AG09319 (cell line): ENCODE measurements around the gene PSMB8.
"Not testable (repeated sequence)": the region's sequence is repeated elsewhere in the genome, so short reads cannot be mapped to it uniquely, and the experiment has no call there.

ENCODE experiments used
- DNase-seq: peaks from one replicate; pipeline ENCODE4 v3.0.0-alpha.2; 2010; ENCODE audit warnings: low read depth; ENCODE audit errors: extremely low read depth
- TF ChIP-seq, protein P1 (sequence below): IDR thresholded peaks from 2 replicates; pipeline ENCODE4 v1.5.1; 2011; ENCODE audit warnings: low read depth, mild to moderate bottlenecking, inconsistent platforms, low read length, moderate library complexity

Gene PSMB8

DNA sequence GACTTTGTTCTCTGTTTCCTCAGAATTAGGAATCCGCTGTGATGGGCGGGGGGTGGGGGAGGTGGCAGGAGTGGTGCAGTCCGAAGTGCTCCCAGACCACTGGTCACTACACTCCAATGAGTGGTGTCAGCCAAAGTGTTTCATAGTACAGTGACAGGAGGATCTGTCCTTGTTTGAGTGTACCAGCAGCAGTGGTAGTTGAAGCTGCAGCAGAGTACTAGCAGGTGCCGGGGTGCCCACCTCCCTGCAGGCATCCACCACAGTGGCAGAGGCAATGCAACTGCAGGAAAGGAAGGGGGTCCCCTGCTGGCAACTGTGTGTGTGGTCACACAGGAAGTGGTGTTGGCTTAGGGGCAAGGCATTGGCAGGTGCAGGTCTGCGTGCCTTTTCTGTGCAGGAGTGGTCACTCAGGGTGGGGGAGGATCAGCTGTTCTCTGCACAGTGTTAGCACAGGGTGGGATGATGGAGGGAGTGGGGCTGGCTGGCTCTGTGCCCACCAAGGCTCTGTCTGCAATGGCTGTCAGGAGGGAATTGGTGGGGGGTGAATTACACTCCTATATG is 36.7 kb downstream of the PSMB8 start:
- TF ChIP-seq, protein P1, sequence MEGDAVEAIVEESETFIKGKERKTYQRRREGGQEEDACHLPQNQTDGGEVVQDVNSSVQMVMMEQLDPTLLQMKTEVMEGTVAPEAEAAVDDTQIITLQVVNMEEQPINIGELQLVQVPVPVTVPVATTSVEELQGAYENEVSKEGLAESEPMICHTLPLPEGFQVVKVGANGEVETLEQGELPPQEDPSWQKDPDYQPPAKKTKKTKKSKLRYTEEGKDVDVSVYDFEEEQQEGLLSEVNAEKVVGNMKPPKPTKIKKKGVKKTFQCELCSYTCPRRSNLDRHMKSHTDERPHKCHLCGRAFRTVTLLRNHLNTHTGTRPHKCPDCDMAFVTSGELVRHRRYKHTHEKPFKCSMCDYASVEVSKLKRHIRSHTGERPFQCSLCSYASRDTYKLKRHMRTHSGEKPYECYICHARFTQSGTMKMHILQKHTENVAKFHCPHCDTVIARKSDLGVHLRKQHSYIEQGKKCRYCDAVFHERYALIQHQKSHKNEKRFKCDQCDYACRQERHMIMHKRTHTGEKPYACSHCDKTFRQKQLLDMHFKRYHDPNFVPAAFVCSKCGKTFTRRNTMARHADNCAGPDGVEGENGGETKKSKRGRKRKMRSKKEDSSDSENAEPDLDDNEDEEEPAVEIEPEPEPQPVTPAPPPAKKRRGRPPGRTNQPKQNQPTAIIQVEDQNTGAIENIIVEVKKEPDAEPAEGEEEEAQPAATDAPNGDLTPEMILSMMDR = no peak
- no peak for DNase-seq

DNA sequence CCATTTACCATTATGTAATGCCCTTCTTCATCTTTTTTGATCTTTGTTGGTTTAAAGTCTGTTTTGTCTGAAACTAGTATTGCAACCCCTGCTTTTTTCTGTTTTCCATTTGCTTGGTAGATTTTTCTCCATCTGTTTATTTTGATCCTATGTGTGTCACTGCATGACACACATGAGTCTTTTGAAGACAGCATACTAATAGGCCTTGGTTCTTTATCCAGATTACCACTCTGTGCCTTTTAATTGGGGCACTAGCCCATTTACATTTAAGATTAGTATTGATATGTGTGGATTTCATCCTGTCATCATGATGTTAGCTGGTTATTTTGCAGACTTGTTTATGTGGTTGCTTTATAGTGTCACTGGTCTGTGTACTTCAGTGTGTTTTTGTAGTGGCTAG is 38.4 kb downstream of the PSMB8 start:
- not testable (repeated sequence) for DNase-seq

DNA sequence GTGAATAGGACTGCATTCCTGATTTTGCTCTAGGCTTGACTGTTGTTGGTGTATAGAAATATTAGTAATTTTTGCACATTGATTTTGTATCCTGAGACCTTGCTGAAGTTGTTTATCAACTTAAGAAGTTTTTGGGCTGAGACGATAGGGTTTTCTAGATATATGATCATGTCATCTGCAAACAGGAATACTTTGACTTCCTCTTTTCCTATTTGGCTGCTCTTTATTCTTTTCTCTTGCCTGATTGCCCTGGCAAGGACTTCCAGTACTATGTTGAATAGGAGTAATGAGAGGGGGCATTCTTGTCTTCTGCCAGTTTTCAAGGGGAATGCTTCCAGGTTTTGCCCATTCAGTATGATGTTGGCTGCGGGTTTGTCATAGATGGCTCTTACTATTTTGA is 40.4 kb downstream of the PSMB8 start:
- TF ChIP-seq, protein P1 = no peak
- no peak for DNase-seq

DNA sequence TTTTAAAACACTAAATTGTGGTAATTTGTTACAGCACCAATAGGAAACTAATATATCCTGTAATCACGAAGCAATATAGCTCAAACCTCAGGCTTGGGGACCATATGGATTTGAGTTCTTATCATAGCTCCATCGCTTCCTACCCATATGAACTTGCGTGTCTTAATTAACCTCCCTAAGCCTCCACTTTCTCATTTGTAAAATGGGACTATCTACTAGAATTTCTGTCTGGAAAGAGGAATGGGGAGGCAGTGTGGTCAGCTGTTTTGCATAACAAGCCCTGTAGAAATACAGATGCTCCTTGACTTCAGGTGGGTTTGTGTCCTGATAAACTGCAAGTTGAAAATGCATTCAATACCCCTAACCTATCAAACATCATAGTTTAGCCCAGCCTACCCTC is 44.1 kb downstream of the PSMB8 start:
- TF ChIP-seq, protein P1 = no peak
- DNase-seq = no peak

DNA sequence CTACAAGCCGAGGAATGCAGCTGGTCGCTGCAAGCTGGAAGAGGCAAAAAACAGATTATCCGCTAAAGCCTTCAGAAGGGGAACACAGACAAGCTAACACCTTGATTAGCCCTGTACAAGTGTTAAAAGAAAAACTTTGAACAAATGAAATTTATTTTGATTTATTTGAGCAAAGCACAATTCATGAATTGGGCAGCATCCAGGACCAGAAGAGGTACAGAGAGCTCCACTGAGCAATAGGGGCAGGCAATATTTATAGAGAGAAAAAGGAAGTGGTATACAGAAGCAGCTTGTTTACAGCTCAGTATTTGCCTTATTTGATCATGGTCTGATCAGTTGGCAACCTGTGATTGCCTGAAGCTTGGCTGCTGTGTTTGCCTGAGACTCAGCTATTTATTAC is 44.7 kb downstream of the PSMB8 start:
- TF ChIP-seq, protein P1 = no peak
- no peak for DNase-seq

DNA sequence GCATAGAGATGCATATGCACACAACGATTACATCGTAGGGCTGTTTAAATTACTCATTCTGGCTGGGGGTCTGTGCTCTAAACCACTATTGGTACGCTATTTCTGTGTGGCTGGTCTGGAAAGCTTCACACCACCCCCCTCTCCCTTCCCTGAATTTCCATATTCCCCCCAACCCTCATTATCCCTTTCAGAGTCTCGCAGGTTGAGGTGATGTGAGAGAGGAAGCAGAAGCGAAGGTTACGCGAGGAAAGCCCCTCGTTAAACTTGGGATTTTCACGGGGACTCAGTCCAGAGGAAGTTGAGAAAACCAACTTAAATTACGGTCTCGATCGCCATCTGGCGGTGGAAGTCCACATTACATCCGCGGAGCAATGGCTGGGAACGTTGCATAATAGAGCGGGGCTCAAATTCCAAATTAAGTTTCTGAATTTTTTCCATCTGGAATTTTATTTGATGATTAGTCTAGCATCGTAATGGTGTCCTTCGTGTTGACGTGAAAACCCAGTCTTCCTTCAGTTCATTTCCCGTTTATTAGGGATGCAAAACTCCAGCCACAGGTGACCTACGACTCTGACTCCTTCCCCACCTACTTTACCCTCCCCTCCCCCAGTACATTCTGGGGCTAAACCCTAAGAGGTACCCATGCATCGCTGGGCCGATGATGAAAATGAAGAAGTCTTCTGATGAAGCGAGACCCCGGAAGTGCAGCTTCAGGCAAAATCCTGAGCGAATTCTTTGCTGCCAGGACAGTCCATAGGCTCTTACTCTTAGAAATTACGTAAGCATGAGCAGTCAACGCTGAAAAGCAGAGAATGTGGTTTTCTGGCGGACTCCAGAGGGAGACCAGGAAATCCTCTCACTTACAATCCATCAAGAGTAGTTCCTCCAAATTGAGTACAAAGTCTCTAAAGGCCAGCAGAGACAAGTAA is 46.7 kb downstream of the PSMB8 start:
- TF ChIP-seq, protein P1 = peak; percentile 73
- no peak for DNase-seq

DNA sequence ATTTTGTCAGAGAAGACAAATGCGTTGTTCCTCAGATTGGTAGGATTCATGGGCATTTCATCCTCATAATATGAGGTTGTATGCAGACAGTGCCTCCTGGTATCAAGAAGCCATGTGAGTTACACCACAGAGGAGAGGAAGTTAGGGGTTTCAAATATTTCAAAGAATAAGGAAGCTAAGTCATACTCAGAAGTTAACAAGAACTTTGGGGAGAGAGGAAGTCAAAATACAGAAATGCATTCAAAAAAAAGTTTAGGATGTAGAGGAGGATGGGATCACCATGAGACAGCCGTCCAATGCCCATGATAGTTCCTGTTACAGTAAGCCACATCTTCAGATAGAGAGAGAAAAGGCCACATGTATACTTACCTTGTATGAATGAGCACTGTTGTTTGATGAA is 49.3 kb downstream of the PSMB8 start:
- DNase-seq = no peak

More for the DNA sequence above, 49.3 kb downstream of the PSMB8 start:
- TF ChIP-seq, protein P1 = no peak
